KMS-11 (cell line): ENCODE data around the gene HPN.

Experiments used
- H2AFZ ChIP-seq: fragments of 200-600 bp; sonication (generic); 2 replicates; pipeline ENCODE4 v1.6.1; 2016; ENCODE audit warnings: antibody characterized with exemption, mixed run types, low read depth
- H3K27ac ChIP-seq: fragments of 200-600 bp; sonication (generic); 2 replicates; pipeline ENCODE4 v1.6.1; 2016; ENCODE audit warnings: mild to moderate bottlenecking, mixed run types
- H3K27me3 ChIP-seq: fragments of 200-600 bp; sonication (generic); 2 replicates; pipeline ENCODE4 v1.6.1; 2017; ENCODE audit warnings: mild to moderate bottlenecking, low read depth, mixed run types, moderate library complexity; ENCODE audit not compliant: insufficient read depth
- H3K36me3 ChIP-seq: fragments of 200-600 bp; sonication (generic); 2 replicates; pipeline ENCODE4 v1.6.1; 2017; ENCODE audit warnings: mild to moderate bottlenecking, mixed run types; ENCODE audit not compliant: insufficient read depth
- H3K4me1 ChIP-seq: fragments of 200-600 bp; sonication (generic); 2 replicates; pipeline ENCODE4 v1.6.1; 2016; ENCODE audit warnings: mild to moderate bottlenecking, low read depth, mixed run types; ENCODE audit not compliant: poor library complexity, severe bottlenecking
- H3K4me2 ChIP-seq: fragments of 200-600 bp; sonication (generic); 2 replicates; pipeline ENCODE4 v1.7.0; 2016; ENCODE audit warnings: mild to moderate bottlenecking, mixed run types
- H3K4me3 ChIP-seq: fragments of 200-600 bp; sonication (generic); IDR thresholded peaks from 2 replicates; pipeline ENCODE4 v1.6.1; 2017; ENCODE audit warnings: low read depth, low read length, mixed read lengths; ENCODE audit not compliant: insufficient read depth
- H3K79me2 ChIP-seq: fragments of 200-600 bp; sonication (generic); 2 replicates; pipeline ENCODE4 v1.6.1; 2016; ENCODE audit warnings: low read depth, mixed run types; ENCODE audit not compliant: insufficient read depth
- H3K9ac ChIP-seq: fragments of 200-600 bp; sonication (generic); 2 replicates; pipeline ENCODE4 v1.6.1; 2016; ENCODE audit warnings: mild to moderate bottlenecking, mixed run types
- H4K20me1 ChIP-seq: fragments of 200-600 bp; sonication (generic); 2 replicates; pipeline ENCODE4 v1.6.1; 2016; ENCODE audit warnings: mild to moderate bottlenecking, mixed run types; ENCODE audit not compliant: insufficient read depth
- CTCF ChIP-seq: fragments of 200-600 bp; sonication (generic); conservative IDR thresholded peaks from 2 replicates; pipeline ENCODE4 v1.6.1; 2017; ENCODE audit warnings: low read depth, mild to moderate bottlenecking, antibody characterized with exemption, low read length, moderate library complexity, mixed read lengths

Gene HPN

GRCh38 chr19:35074426-35075201, 33.1 kb downstream of the HPN start:
- TF ChIP-seq CTCF: no peak
- H3K9ac ChIP-seq: no peak overlapping the region
- no peak overlapping the region for H3K4me2 ChIP-seq
- no peaks in the 10 kb centered on the region for H4K20me1 ChIP-seq
- H3K4me1 ChIP-seq: no peaks in the 10 kb centered on the region
- peaks cover 49% of the 10 kb centered on the region; the same call in 1 of the 2 replicates for H3K27me3 ChIP-seq
- no peak overlapping the region for H2AFZ ChIP-seq
- no peak overlapping the region for H3K27ac ChIP-seq
- H3K79me2 ChIP-seq: no peaks in the 10 kb centered on the region
- H3K36me3 ChIP-seq: no peaks in the 10 kb centered on the region
- no peak overlapping the region for H3K4me3 ChIP-seq

GRCh38 chr19:35075202-35076025, 33.9 kb downstream of the HPN start:
- H3K79me2 ChIP-seq: no peaks in the 10 kb centered on the region
- no peaks in the 10 kb centered on the region for H4K20me1 ChIP-seq
- no peak for TF ChIP-seq CTCF
- no peak overlapping the region for H3K4me3 ChIP-seq
- no peak overlapping the region for H3K9ac ChIP-seq
- no peaks in the 10 kb centered on the region for H3K36me3 ChIP-seq
- no peaks in the 10 kb centered on the region for H3K4me1 ChIP-seq
- no peak overlapping the region for H3K4me2 ChIP-seq
- no peak overlapping the region for H2AFZ ChIP-seq
- no peak overlapping the region for H3K27ac ChIP-seq
- H3K27me3 ChIP-seq: peaks cover 41% of the 10 kb centered on the region; the same call in 1 of the 2 replicates

- Histone ChIP-seq H3K4me1 (no peaks in the 10 kb centered on the region), H2AFZ (no peak overlapping the region), H3K9ac (no peak overlapping the region), H3K79me2 (no peaks in the 10 kb centered on the region), H3K27ac (no peak overlapping the region), H3K4me3 (no peak overlapping the region), H3K27me3 (peaks cover 35% of the 10 kb centered on the region; the same call in 1 of the 2 replicates), H3K36me3 (no peaks in the 10 kb centered on the region), H3K4me2 (no peak overlapping the region), H4K20me1 (no peaks in the 10 kb centered on the region)
- TF ChIP-seq CTCF: no peak
These were observed 34.5 kb downstream of the HPN start for GRCh38 chr19:35076026-35076370.

DNA sequence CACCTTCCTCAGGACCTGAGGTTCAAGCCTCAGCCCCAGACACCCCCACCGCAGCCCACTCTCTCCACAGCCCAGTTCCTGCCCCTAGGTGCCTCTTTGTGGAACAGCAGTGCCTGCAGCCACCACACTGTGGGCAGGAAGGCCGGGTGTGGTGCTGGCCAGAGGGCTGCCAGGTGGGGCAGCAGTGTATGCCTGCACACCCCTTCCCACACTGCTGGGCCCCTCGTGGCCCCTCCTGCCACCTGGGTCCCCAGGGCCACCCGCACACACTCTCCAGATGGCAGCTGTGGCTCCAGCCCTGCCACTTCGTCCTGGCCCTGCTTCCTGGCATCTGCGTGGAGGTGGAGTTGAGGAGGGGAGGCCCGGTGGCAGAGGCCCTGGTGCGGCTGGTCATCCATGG, 35.1 kb downstream of the HPN start:
- H2AFZ ChIP-seq: no peak overlapping the region
- no peak overlapping the region for H3K9ac ChIP-seq
- no peak for TF ChIP-seq CTCF
- H3K4me1 ChIP-seq: no peaks in the 10 kb centered on the region
- no peaks in the 10 kb centered on the region for H3K79me2 ChIP-seq
- H3K4me2 ChIP-seq: no peak overlapping the region
- H3K36me3 ChIP-seq: no peaks in the 10 kb centered on the region
- H3K27ac ChIP-seq: no peak overlapping the region
- peaks cover 36% of the 10 kb centered on the region; the same call in 1 of the 2 replicates for H3K27me3 ChIP-seq
- H3K4me3 ChIP-seq: no peak overlapping the region
- H4K20me1 ChIP-seq: no peaks in the 10 kb centered on the region
